Skeletal muscle tissue (tissue), 4 donors: ENCODE data around the gene F2RL3. TPM values are rescaled to one million over a fixed set of nuclear protein-coding genes. Genes with fewer than 3 reads are reported as not detected.
A peak's percentile ranks its signal among the peaks of the same experiment; 100 is the strongest.

ENCODE experiments used
- H3K27ac ChIP-seq: one replicate; pipeline ENCODE4 v1.7.0; 2013; ENCODE audit warnings: mild to moderate bottlenecking, low read depth, low read length, inconsistent platforms
- H3K27me3 ChIP-seq, 3 donors: one replicate each; pipeline ENCODE4 v1.7.0; 2013; ENCODE audit warnings: low read length in 3 of 3; ENCODE audit not compliant: control insufficient read depth in 3 of 3, insufficient read depth in 3 of 3
- H3K36me3 ChIP-seq, 3 donors: one replicate each; pipeline ENCODE4 v1.7.0; 2013; ENCODE audit warnings: low read length in 3 of 3; ENCODE audit not compliant: control insufficient read depth in 3 of 3, insufficient read depth in 3 of 3
- H3K4me1 ChIP-seq, 3 donors: one replicate each; pipeline ENCODE4 v1.7.0; 2013; ENCODE audit warnings: low read length in 3 of 3, mild to moderate bottlenecking in 3 of 3; ENCODE audit not compliant: control insufficient read depth in 3 of 3, insufficient read depth in 3 of 3
- H3K4me3 ChIP-seq, 3 donors: one replicate each; pipeline ENCODE4 v1.7.0; 2013; ENCODE audit warnings: low read length in 3 of 3
- H3K9ac ChIP-seq, 3 donors: one replicate each; pipeline ENCODE4 v1.7.0; 2013; ENCODE audit warnings: low read length in 3 of 3, mild to moderate bottlenecking in 3 of 3, moderate library complexity in 2 of 3, low read depth in 1 of 3
- H3K9me3 ChIP-seq, 3 donors: one replicate each; pipeline ENCODE4 v1.7.0; 2013; ENCODE audit warnings: low read length in 3 of 3; ENCODE audit not compliant: control insufficient read depth in 3 of 3
- total RNA-seq: library from RNA; depleted of rRNA; stranded (reverse); fragments of >200 nt; gene quantifications from one replicate; pipeline ENCODE4 v1.2.3, GENCODE V29; 2014
- donor health status: Osteomylitis.

F2RL3 gene
- total RNA-seq, 1 donor from 2014 or later: 0.52 TPM

- H3K36me3 ChIP-seq: peaks cover 0 to 4% (median 2%) of the 10 kb centered on the region in 3 donors
- peaks cover 0 to 3% (median 0%) of the 10 kb centered on the region in 3 donors for H3K9me3 ChIP-seq
- H3K4me1 ChIP-seq: peaks cover 7 to 15% (median 13%) of the 10 kb centered on the region in 3 donors
- H3K27ac ChIP-seq: no peak overlapping the region
- no peak overlapping the region for H3K9ac ChIP-seq
- no peak overlapping the region for H3K4me3 ChIP-seq
- peaks cover 8 to 11% (median 9%) of the 10 kb centered on the region in 3 donors for H3K27me3 ChIP-seq
These were observed 3.6 kb upstream of the F2RL3 start for GRCh38 chr19:16885166-16885565.

- no peaks in the 10 kb centered on the region for H3K36me3 ChIP-seq
- H3K9me3 ChIP-seq: peaks cover 0 to 3% (median 0%) of the 10 kb centered on the region in 3 donors
- H3K4me3 ChIP-seq: peak overlapping the region in 1 of 3 donors; percentile 29
- H3K27ac ChIP-seq: no peak overlapping the region
- peaks cover 9 to 11% (median 11%) of the 10 kb centered on the region in 3 donors for H3K27me3 ChIP-seq
- peaks cover 7 to 15% (median 13%) of the 10 kb centered on the region in 3 donors for H3K4me1 ChIP-seq
- H3K9ac ChIP-seq: no peak overlapping the region
These were observed 2.4 kb upstream of the F2RL3 start for GRCh38 chr19:16886305-16886880.

- Histone ChIP-seq H3K36me3 (no peaks in the 10 kb centered on the region), H3K4me3 (no peak overlapping the region), H3K9ac (no peak overlapping the region), H3K9me3 (no peaks in the 10 kb centered on the region), H3K4me1 (peaks cover 7 to 15% (median 13%) of the 10 kb centered on the region in 3 donors), H3K27me3 (peaks cover 9 to 13% (median 11%) of the 10 kb centered on the region in 3 donors), H3K27ac (no peak overlapping the region)
These were observed 1.2 kb upstream of the F2RL3 start for GRCh38 chr19:16887353-16888265.

- peaks cover 7 to 18% (median 15%) of the 10 kb centered on the region in 3 donors for H3K4me1 ChIP-seq
- peaks cover 11 to 26% (median 16%) of the 10 kb centered on the region in 3 donors for H3K27me3 ChIP-seq
- no peak overlapping the region for H3K9ac ChIP-seq
- no peaks in the 10 kb centered on the region for H3K36me3 ChIP-seq
- no peaks in the 10 kb centered on the region for H3K9me3 ChIP-seq
- H3K4me3 ChIP-seq: no peak overlapping the region
- H3K27ac ChIP-seq: no peak overlapping the region
These were observed 625 bp downstream of the F2RL3 start for GRCh38 chr19:16889366-16889882.

- Histone ChIP-seq H3K27ac (no peak overlapping the region), H3K4me1 (peaks cover 7 to 18% (median 15%) of the 10 kb centered on the region in 3 donors), H3K4me3 (no peak overlapping the region)
These were observed 1.2 kb downstream of the F2RL3 start for GRCh38 chr19:16889883-16890460.

GRCh38 chr19:16890461-16891184, 1.8 kb downstream of the F2RL3 start:
- Histone ChIP-seq H3K27ac (no peak overlapping the region), H3K9me3 (no peaks in the 10 kb centered on the region), H3K9ac (no peak overlapping the region), H3K36me3 (no peaks in the 10 kb centered on the region), H3K27me3 (peaks cover 16 to 33% (median 26%) of the 10 kb centered on the region in 3 donors), H3K4me1 (peaks cover 7 to 18% (median 15%) of the 10 kb centered on the region in 3 donors), H3K4me3 (no peak overlapping the region)

More at GRCh38 chr19:16889883-16890460, 1.2 kb downstream of the F2RL3 start:
- Histone ChIP-seq H3K36me3 (no peaks in the 10 kb centered on the region), H3K9me3 (no peaks in the 10 kb centered on the region), H3K27me3 (peaks cover 12 to 30% (median 21%) of the 10 kb centered on the region in 3 donors), H3K9ac (no peak overlapping the region)

- no peak overlapping the region for H3K4me3 ChIP-seq
- no peaks in the 10 kb centered on the region for H3K36me3 ChIP-seq
- peaks cover 7 to 20% (median 15%) of the 10 kb centered on the region in 3 donors for H3K4me1 ChIP-seq
- H3K27me3 ChIP-seq: peaks cover 18 to 35% (median 28%) of the 10 kb centered on the region in 3 donors
- H3K9me3 ChIP-seq: no peaks in the 10 kb centered on the region
- peak overlapping the region in 1 of 3 donors; percentile 3 for H3K9ac ChIP-seq
- H3K27ac ChIP-seq: no peak overlapping the region
These were observed 3.0 kb downstream of the F2RL3 start for GRCh38 chr19:16891696-16892382.

GRCh38 chr19:16892436-16892835, 3.6 kb downstream of the F2RL3 start:
- Histone ChIP-seq H3K4me1 (peaks cover 7 to 20% (median 17%) of the 10 kb centered on the region in 3 donors), H3K9ac (no peak overlapping the region), H3K4me3 (no peak overlapping the region), H3K36me3 (no peaks in the 10 kb centered on the region), H3K27me3 (peaks cover 18 to 32% (median 28%) of the 10 kb centered on the region in 3 donors), H3K27ac (no peak overlapping the region), H3K9me3 (no peaks in the 10 kb centered on the region)
